Measurements from ENCODE around the gene GPC3.

DNA sequence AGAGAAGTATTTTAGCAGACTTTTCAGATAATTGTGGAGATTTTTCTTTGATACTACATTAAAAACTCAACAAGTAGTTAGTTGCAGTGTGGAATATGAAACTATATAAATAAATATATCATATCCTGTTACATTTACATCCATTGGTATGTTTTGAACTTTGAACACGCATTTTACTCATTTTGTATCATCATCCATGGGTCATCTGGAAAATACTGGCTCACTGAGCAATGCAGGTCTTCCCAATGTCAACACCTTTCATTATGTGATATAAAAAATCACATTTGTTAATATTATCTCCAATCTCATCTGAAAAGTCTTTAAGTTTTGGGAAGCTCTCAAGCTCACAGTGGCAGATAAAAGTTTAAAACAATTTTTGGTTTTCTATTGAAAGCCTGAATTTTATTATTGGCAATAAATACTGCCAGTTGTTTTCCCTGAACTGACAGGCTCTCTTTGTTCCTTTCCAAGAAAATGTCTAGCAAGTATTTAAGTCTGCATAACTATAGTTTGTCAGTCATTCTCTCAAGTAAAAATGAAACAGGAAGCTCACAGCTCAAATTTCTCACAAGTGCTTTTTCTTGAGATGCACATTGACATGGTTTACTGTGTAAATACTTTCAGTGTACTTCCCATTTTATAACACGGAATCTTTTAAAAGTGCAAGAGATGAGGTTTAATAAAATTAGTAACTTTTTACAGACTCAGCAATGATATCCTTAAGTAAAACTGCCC lies 386.6 kb downstream of the GPC3 start:
- TF ChIP-seq, protein P1, sequence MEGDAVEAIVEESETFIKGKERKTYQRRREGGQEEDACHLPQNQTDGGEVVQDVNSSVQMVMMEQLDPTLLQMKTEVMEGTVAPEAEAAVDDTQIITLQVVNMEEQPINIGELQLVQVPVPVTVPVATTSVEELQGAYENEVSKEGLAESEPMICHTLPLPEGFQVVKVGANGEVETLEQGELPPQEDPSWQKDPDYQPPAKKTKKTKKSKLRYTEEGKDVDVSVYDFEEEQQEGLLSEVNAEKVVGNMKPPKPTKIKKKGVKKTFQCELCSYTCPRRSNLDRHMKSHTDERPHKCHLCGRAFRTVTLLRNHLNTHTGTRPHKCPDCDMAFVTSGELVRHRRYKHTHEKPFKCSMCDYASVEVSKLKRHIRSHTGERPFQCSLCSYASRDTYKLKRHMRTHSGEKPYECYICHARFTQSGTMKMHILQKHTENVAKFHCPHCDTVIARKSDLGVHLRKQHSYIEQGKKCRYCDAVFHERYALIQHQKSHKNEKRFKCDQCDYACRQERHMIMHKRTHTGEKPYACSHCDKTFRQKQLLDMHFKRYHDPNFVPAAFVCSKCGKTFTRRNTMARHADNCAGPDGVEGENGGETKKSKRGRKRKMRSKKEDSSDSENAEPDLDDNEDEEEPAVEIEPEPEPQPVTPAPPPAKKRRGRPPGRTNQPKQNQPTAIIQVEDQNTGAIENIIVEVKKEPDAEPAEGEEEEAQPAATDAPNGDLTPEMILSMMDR (conservative IDR thresholded peaks at IDR 0.05), result no peak
- no peak for TF ChIP-seq ZFX (IDR thresholded peaks at IDR 0.05)

Data from C4-2B (cell line).